Common myeloid progenitor, CD34-positive (primary cell): ENCODE results near the gene TNRC6C.
"Not testable (repeated sequence)": the region's sequence is repeated elsewhere in the genome, so short reads cannot be mapped to it uniquely, and the experiment has no call there.

ENCODE experiments used
- CTCF ChIA-PET: fragments of 350-600 bp; sonication (Branson Sonifier 250); formaldehyde crosslinking; loops from one replicate; lab custom pipeline; 2021; ENCODE audit warnings: antibody characterized with exemption; lab: Charles Lee
- POLR2A ChIA-PET: fragments of 350-600 bp; sonication (Branson Sonifier 250); formaldehyde crosslinking; loops from one replicate; lab custom pipeline; 2021; ENCODE audit warnings: antibody characterized with exemption; lab: Charles Lee
- DNase-seq, 3 donors: peaks; one replicate each; pipeline versions ENCODE4 v3.0.0 to v3.0.0-alpha.2; 2013
- H3K27ac ChIP-seq, 2 experiments: 1 replicate in 1 of 2; 2 replicates in 1 of 2; pipeline ENCODE4 v1.7.0; 2013; ENCODE audit warnings: inconsistent platforms in 2 of 2, low read length in 2 of 2, mild to moderate bottlenecking in 2 of 2, low read depth in 1 of 2, moderate library complexity in 1 of 2; ENCODE audit not compliant: severe bottlenecking in 2 of 2, insufficient read depth in 1 of 2, poor library complexity in 1 of 2
- H3K27me3 ChIP-seq, 5 experiments: replicated peaks in 2 of 5; 1 replicate in 3 of 5; 2 replicates in 2 of 5; pipeline versions ENCODE4 v1.6.1 to v1.7.0; 2013; ENCODE audit warnings: low read length in 4 of 5, mild to moderate bottlenecking in 2 of 5, moderate library complexity in 2 of 5, inconsistent platforms in 1 of 5; ENCODE audit not compliant: insufficient read depth in 5 of 5, control insufficient read depth in 4 of 5
- H3K36me3 ChIP-seq, 4 experiments: 1 replicate in 2 of 4; 2 replicates in 2 of 4; pipeline versions ENCODE4 v1.6.1 to v1.7.0; 2013; ENCODE audit warnings: low read length in 3 of 4, control low read depth in 1 of 4, mild to moderate bottlenecking in 1 of 4; ENCODE audit not compliant: control insufficient read depth in 4 of 4, insufficient read depth in 4 of 4
- H3K4me1 ChIP-seq, 4 experiments: 1 replicate in 3 of 4; 2 replicates in 1 of 4; pipeline versions ENCODE4 v1.6.1 to v1.7.1; 2013; ENCODE audit warnings: low read length in 3 of 4, mild to moderate bottlenecking in 3 of 4, control low read depth in 1 of 4, inconsistent platforms in 1 of 4, moderate library complexity in 1 of 4; ENCODE audit not compliant: control insufficient read depth in 4 of 4, insufficient read depth in 4 of 4; ENCODE audit errors: control extremely low read depth in 1 of 4
- H3K4me3 ChIP-seq, 7 experiments: 1 replicate in 4 of 7; 2 replicates in 3 of 7; pipeline versions ENCODE4 v1.5.1 to v1.7.0; 2013; ENCODE audit warnings: mild to moderate bottlenecking in 7 of 7, low read length in 6 of 7, moderate library complexity in 6 of 7, inconsistent platforms in 2 of 7, low read depth in 2 of 7, control low read depth in 1 of 7; ENCODE audit not compliant: insufficient read depth in 4 of 7, control insufficient read depth in 1 of 7; ENCODE audit errors: extremely low read depth in 1 of 7
- H3K9me3 ChIP-seq, 5 experiments: 1 replicate in 4 of 5; 2 replicates in 1 of 5; pipeline versions ENCODE4 v1.6.1 to v1.7.1; 2013; ENCODE audit warnings: low read length in 4 of 5, mild to moderate bottlenecking in 2 of 5, inconsistent platforms in 1 of 5, low read depth in 1 of 5, moderate library complexity in 1 of 5; ENCODE audit not compliant: control insufficient read depth in 4 of 5, insufficient read depth in 2 of 5; ENCODE audit errors: control extremely low read depth in 1 of 5
- WGBS: methylation state at CpG from one replicate; pipeline ENCODE4 v1.1.5; 2013; ENCODE audit not compliant: insufficient coverage; 5-methylcytosine and 5-hydroxymethylcytosine counted together

TNRC6C gene

DNA sequence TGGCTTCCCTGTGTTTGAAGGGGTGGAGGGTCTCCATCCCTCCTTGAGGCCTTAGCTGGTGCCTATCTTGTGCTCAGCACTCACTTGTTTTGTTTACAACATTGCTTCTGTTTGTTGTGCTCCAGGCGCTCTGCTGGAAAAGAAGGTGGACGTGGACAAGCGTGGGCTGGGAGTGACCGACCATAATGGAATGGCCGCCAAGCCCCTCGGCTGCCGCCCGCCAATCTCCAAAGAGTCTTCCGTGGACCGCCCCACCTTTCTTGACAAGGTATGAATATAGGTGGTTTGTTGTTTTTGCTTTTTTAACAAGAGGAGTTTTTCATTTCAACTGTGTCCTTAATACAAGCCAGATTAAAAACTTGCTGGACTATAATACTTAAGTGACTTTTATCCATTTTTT is 116.5 kb downstream of the TNRC6C start:
- Histone ChIP-seq H3K4me1 (no peaks in the 10 kb centered on the region), H3K36me3 (peaks cover 22 to 91% (median 52%) of the 10 kb centered on the region in 4 experiments), H3K9me3 (peaks cover 0 to 4% (median 0%) of the 10 kb centered on the region in 5 experiments), H3K27me3 (no peaks in the 10 kb centered on the region), H3K4me3 (no peak overlapping the region), H3K27ac (no peak overlapping the region)
- no peak for DNase-seq
- 92% methylated on average over 5 of the region's 10 CpGs for WGBS
- CTCF ChIA-PET: interaction anchor here (1.1 kb wide), 1 partner anchor 9 kb away, joined by 4 read pairs; no protein-coding TSS in a partner anchor
- POLR2A ChIA-PET: no interaction called here

DNA sequence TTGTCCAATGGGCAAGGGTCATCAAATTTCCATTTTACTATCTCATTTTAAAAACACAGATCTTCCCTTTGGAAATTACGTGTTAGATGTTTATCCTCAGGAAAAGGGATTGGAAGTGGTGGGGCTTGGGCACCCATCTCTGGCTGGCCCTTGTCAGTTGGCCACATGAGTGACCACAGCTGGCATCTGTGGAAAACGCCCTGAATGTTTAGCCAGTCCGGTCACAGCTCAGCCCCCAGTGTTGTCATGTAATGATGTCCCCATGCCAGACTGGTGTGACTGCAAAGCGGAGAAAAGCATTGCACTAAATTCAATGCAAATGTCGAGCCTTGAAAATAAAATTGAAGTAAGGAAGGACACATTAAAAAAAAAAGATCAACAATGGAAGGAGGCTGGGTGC is 117.0 kb downstream of the TNRC6C start:
- H3K4me3 ChIP-seq: no peak overlapping the region
- no peaks in the 10 kb centered on the region for H3K27me3 ChIP-seq
- CTCF ChIA-PET: interaction anchor here (1.1 kb wide), 1 partner anchor 9 kb away, joined by 4 read pairs; no protein-coding TSS in a partner anchor
- no peaks in the 10 kb centered on the region for H3K4me1 ChIP-seq
- H3K27ac ChIP-seq: no peak overlapping the region
- 95% methylated on average over 4 of the region's 5 CpGs for WGBS
- H3K36me3 ChIP-seq: peaks cover 22 to 90% (median 51%) of the 10 kb centered on the region in 4 experiments
- H3K9me3 ChIP-seq: peaks cover 0 to 4% (median 0%) of the 10 kb centered on the region in 5 experiments
- POLR2A ChIA-PET: no interaction called here
- DNase-seq: no peak

GRCh38 chr17:78079253-78079652 is 120.8 kb downstream of the TNRC6C start:
- WGBS: 97% methylated on average over 4 of the region's 6 CpGs
- no peaks in the 10 kb centered on the region for H3K9me3 ChIP-seq
- ChIA-PET POLR2A (no interaction called here), CTCF (interaction anchor here (1.1 kb wide), 1 partner anchor 17 kb away, joined by 3 read pairs; no protein-coding TSS in a partner anchor)
- H3K4me1 ChIP-seq: no peaks in the 10 kb centered on the region
- peaks cover 15 to 68% (median 32%) of the 10 kb centered on the region in 4 experiments for H3K36me3 ChIP-seq
- DNase-seq: no peak
- H3K27ac ChIP-seq: no peak overlapping the region
- no peaks in the 10 kb centered on the region for H3K27me3 ChIP-seq
- no peak overlapping the region for H3K4me3 ChIP-seq

GRCh38 chr17:78081551-78081950 is 123.0 kb downstream of the TNRC6C start:
- DNase-seq: no peak
- Histone ChIP-seq H3K9me3 (no peaks in the 10 kb centered on the region), H3K36me3 (peaks cover 13 to 54% (median 22%) of the 10 kb centered on the region in 4 experiments), H3K27me3 (no peaks in the 10 kb centered on the region), H3K4me3 (no peak overlapping the region), H3K4me1 (no peaks in the 10 kb centered on the region), H3K27ac (peak overlapping the region in 1 of 2 experiments; percentile 25)
- 94% methylated on average over 2 of the region's 3 CpGs for WGBS
- ChIA-PET CTCF (no interaction called here), POLR2A (no interaction called here)

- H3K4me1 ChIP-seq, H3K27me3 ChIP-seq, H3K9me3 ChIP-seq, H3K27ac ChIP-seq, CTCF ChIA-PET, H3K4me3 ChIP-seq, DNase-seq: not testable (repeated sequence)
- H3K36me3 ChIP-seq: peaks cover 12 to 53% (median 25%) of the 10 kb centered on the region in 4 experiments
- WGBS: 89% methylated on average over 3 of the region's 5 CpGs
- POLR2A ChIA-PET: interaction anchor here (0.6 kb wide), 1 partner anchor 17 kb away, joined by 3 read pairs; no protein-coding TSS in a partner anchor
Observed at GRCh38 chr17:78082355-78082872, 123.9 kb downstream of the TNRC6C start.

GRCh38 chr17:78082988-78083387 is 124.5 kb downstream of the TNRC6C start:
- H3K27me3 ChIP-seq: no peaks in the 10 kb centered on the region
- POLR2A ChIA-PET: no interaction called here
- CTCF ChIA-PET: interaction anchor here (1.3 to 1.5 kb wide), 2 partner anchors 9 to 13 kb away, joined by 4 to 5 read pairs; no protein-coding TSS in a partner anchor
- no peaks in the 10 kb centered on the region for H3K9me3 ChIP-seq
- DNase-seq: no peak
- H3K36me3 ChIP-seq: peaks cover 14 to 53% (median 25%) of the 10 kb centered on the region in 4 experiments
- 98% methylated on average over 6 of the region's 7 CpGs for WGBS
- H3K4me3 ChIP-seq: no peak overlapping the region
- H3K4me1 ChIP-seq: no peaks in the 10 kb centered on the region
- H3K27ac ChIP-seq: no peak overlapping the region

GRCh38 chr17:78086740-78087139 is 128.2 kb downstream of the TNRC6C start:
- no peaks in the 10 kb centered on the region for H3K9me3 ChIP-seq
- 98% methylated on average over 9 of the region's 13 CpGs for WGBS
- H3K27ac ChIP-seq: no peak overlapping the region
- H3K4me3 ChIP-seq: no peak overlapping the region
- H3K4me1 ChIP-seq: peaks cover 0 to 9% (median 8%) of the 10 kb centered on the region in 4 experiments
- ChIA-PET POLR2A (no interaction called here), CTCF (interaction anchor here (0.8 to 3.1 kb wide), 3 partner anchors 9 to 28 kb away, joined by 4 to 17 read pairs (median 15); no protein-coding TSS in a partner anchor)
- no peaks in the 10 kb centered on the region for H3K27me3 ChIP-seq
- peaks cover 9 to 49% (median 25%) of the 10 kb centered on the region in 4 experiments for H3K36me3 ChIP-seq
- no peak for DNase-seq
